ENCODE results near the gene LYST. TPM values are rescaled to one million over a fixed set of nuclear protein-coding genes. Genes with fewer than 3 reads are reported as not detected.

LYST gene
- polyA plus RNA-seq, 1 donor from 2014 or later = 23.4 TPM

- no peak for TF ChIP-seq CTCF (IDR thresholded peaks at IDR 0.05; ENCODE audit: poor library complexity, severe bottlenecking)
- no peak for TF ChIP-seq MXI1 (conservative IDR thresholded peaks at IDR 0.05; ENCODE audit: poor library complexity, severe bottlenecking)
- no peaks in the 10 kb centered on the region for H3K9me2 ChIP-seq (ENCODE audit: insufficient read depth, low read length)
These were observed 153.9 kb downstream of the LYST start for GRCh38 chr1:235712812-235713211.

GRCh38 chr1:235710687-235711086 is 156.0 kb downstream of the LYST start:
- no peaks in the 10 kb centered on the region for H3K79me2 ChIP-seq (replicated peaks; ENCODE audit: insufficient read depth, low read length)
- H2AFZ ChIP-seq (ENCODE audit: low read depth, low read length) = no peak overlapping the region
- H3K36me3 ChIP-seq (ENCODE audit: insufficient read depth, low read length) = no peaks in the 10 kb centered on the region
- no peaks in the 10 kb centered on the region for H4K20me1 ChIP-seq (ENCODE audit: insufficient read depth)
- H3K27me3 ChIP-seq (ENCODE audit: insufficient read depth, low read depth, low read length) = no peaks in the 10 kb centered on the region
- no peak overlapping the region for H3K27ac ChIP-seq (ENCODE audit: low read length)
- H3K9ac ChIP-seq (ENCODE audit: low read length) = no peak overlapping the region
- TF ChIP-seq SMC3 (conservative IDR thresholded peaks at IDR 0.05; ENCODE audit: poor library complexity) (no peak), CTCF (IDR thresholded peaks at IDR 0.05; ENCODE audit: poor library complexity, severe bottlenecking) (no peak), TAF1 (IDR thresholded peaks at IDR 0.05; ENCODE audit: low read depth) (no peak), POLR2AphosphoS5 (IDR thresholded peaks at IDR 0.05) (no peak), EP300 (conservative IDR thresholded peaks at IDR 0.05; ENCODE audit: poor library complexity, severe bottlenecking) (no peak), RAD21 (conservative IDR thresholded peaks at IDR 0.05) (no peak), REST (IDR thresholded peaks at IDR 0.05; ENCODE audit: borderline replicate concordance) (no peak), EZH2 (IDR thresholded peaks at IDR 0.05; ENCODE audit: borderline replicate concordance, insufficient read depth, low read length, poor library complexity, severe bottlenecking) (no peak), MXI1 (conservative IDR thresholded peaks at IDR 0.05; ENCODE audit: poor library complexity, severe bottlenecking) (no peak)
- no peak overlapping the region for H3K4me2 ChIP-seq (ENCODE audit: low read length)
- H3K9me2 ChIP-seq (ENCODE audit: insufficient read depth, low read length) = no peaks in the 10 kb centered on the region
- no peaks in the 10 kb centered on the region for H3K9me3 ChIP-seq (ENCODE audit: low read length)
- H3F3A ChIP-seq (ENCODE audit: insufficient read depth, low read length, poor library complexity, severe bottlenecking) = no peaks in the 10 kb centered on the region
- no peak overlapping the region for H3K4me3 ChIP-seq (ENCODE audit: low read length)

More at GRCh38 chr1:235712812-235713211, 153.9 kb downstream of the LYST start:
- Histone ChIP-seq H3K9me3 (ENCODE audit: low read length) (no peaks in the 10 kb centered on the region), H4K20me1 (ENCODE audit: insufficient read depth) (no peaks in the 10 kb centered on the region), H3K27ac (ENCODE audit: low read length) (no peak overlapping the region), H3F3A (ENCODE audit: insufficient read depth, low read length, poor library complexity, severe bottlenecking) (no peaks in the 10 kb centered on the region), H3K27me3 (ENCODE audit: insufficient read depth, low read depth, low read length) (no peaks in the 10 kb centered on the region), H3K4me3 (ENCODE audit: low read length) (no peak overlapping the region), H3K4me2 (ENCODE audit: low read length) (no peak overlapping the region), H3K36me3 (ENCODE audit: insufficient read depth, low read length) (no peaks in the 10 kb centered on the region), H2AFZ (ENCODE audit: low read depth, low read length) (no peak overlapping the region), H3K79me2 (replicated peaks; ENCODE audit: insufficient read depth, low read length) (no peaks in the 10 kb centered on the region), H3K9ac (ENCODE audit: low read length) (no peak overlapping the region)

Measured in neural cell (in vitro differentiated cells).